Testis (tissue), 3 donors: Measurements from ENCODE around the gene PACS1. TPM values are rescaled to one million over a fixed set of nuclear protein-coding genes. Genes with fewer than 3 reads are reported as not detected.

Experiments used
- DNase-seq: peaks from one replicate; pipeline ENCODE4 v3.0.0-alpha.2; 2019
- H3K27ac ChIP-seq, 2 donors: fragments of 200-600 bp; sonication (generic); one replicate each; pipeline ENCODE4 v1.5.1; 2019
- H3K27me3 ChIP-seq: fragments of 200-600 bp; sonication (generic); one replicate; pipeline ENCODE4 v1.5.1; 2019
- H3K36me3 ChIP-seq: fragments of 200-600 bp; sonication (generic); one replicate; pipeline ENCODE4 v1.5.1; 2017; ENCODE audit warnings: low read depth; ENCODE audit errors: missing control alignments
- H3K4me1 ChIP-seq: fragments of 200-600 bp; sonication (generic); one replicate; pipeline ENCODE4 v1.5.1; 2019
- H3K4me3 ChIP-seq, 2 donors: fragments of 200-600 bp; sonication (generic); one replicate each; pipeline ENCODE4 v1.5.1; 2017 to 2019
- H3K9me3 ChIP-seq: fragments of 200-600 bp; sonication (generic); one replicate; pipeline ENCODE4 v1.5.1; 2017
- POLR2A ChIP-seq: fragments of 450-650 bp; IDR thresholded peaks from one replicate; pipeline ENCODE4 v1.6.1; 2017; ENCODE audit warnings: antibody characterized with exemption, mild to moderate bottlenecking, moderate library complexity
- whole genome bisulfite sequencing, 2 donors: methylation state at CpG; one replicate each; pipeline ENCODE4 v1.1.5; 2018; 5-methylcytosine and 5-hydroxymethylcytosine counted together
- intact Hi-C: fragments of 100-400 bp; cut with DNase I; formaldehyde crosslinking; loops from one replicate; pipeline ENCODE4 v1.15.1; 2023; ENCODE audit warnings: low total_unique reads
- polyA plus RNA-seq: library from polyadenylated mRNA; stranded (reverse); fragments of 350-450 nt; fragmentation: Illumina TruSeq; extraction: RNeasy Lipid Tissue Mini Kit (QIAGEN cat#74804); gene quantifications from one replicate; pipeline ENCODE4 v1.2.3, GENCODE V29; 2014; ENCODE audit warnings: low read depth, low replicate concordance; ENCODE audit not compliant: insufficient read depth
- total RNA-seq, 2 donors: library from RNA; depleted of rRNA; stranded (reverse); fragments of >200 nt; gene quantifications; one replicate each; pipeline ENCODE4 v1.2.3, GENCODE V29; 2016
- TF ChIP-seq, protein P1 (sequence below), 3 experiments: fragments of 450-650 bp in 2 of 3; fragments of 200-600 bp in 1 of 3; sonication (generic) in 1 of 3; IDR thresholded peaks; one replicate each; pipeline ENCODE4 v1.5.1; 2016 to 2019; ENCODE audit warnings: antibody characterized with exemption in 3 of 3, mild to moderate bottlenecking in 2 of 3, moderate library complexity in 1 of 3

PACS1 gene
- total and polyA plus RNA-seq, 3 donors from 2014 or later, result 111 to 131 (median 130) TPM

GRCh38 chr11:66190786-66191185 is 120.7 kb downstream of the PACS1 start:
- WGBS, 2 donors, result 82 to 86% methylated on average over 6 of the region's 6 CpGs
- Histone ChIP-seq H3K27me3 (no peaks in the 10 kb centered on the region), H3K4me3 (no peak overlapping the region), H3K36me3 (no peaks in the 10 kb centered on the region), H3K27ac (no peak overlapping the region), H3K9me3 (no peaks in the 10 kb centered on the region), H3K4me1 (no peaks in the 10 kb centered on the region)
- DNase-seq, result no peak
- TF ChIP-seq, protein P1, sequence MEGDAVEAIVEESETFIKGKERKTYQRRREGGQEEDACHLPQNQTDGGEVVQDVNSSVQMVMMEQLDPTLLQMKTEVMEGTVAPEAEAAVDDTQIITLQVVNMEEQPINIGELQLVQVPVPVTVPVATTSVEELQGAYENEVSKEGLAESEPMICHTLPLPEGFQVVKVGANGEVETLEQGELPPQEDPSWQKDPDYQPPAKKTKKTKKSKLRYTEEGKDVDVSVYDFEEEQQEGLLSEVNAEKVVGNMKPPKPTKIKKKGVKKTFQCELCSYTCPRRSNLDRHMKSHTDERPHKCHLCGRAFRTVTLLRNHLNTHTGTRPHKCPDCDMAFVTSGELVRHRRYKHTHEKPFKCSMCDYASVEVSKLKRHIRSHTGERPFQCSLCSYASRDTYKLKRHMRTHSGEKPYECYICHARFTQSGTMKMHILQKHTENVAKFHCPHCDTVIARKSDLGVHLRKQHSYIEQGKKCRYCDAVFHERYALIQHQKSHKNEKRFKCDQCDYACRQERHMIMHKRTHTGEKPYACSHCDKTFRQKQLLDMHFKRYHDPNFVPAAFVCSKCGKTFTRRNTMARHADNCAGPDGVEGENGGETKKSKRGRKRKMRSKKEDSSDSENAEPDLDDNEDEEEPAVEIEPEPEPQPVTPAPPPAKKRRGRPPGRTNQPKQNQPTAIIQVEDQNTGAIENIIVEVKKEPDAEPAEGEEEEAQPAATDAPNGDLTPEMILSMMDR (IDR thresholded peaks at IDR 0.05), result no peak
- no peak for TF ChIP-seq POLR2A
- intact Hi-C loops, result no loop called here

GRCh38 chr11:66192181-66192863 is 122.2 kb downstream of the PACS1 start:
- Histone ChIP-seq H3K4me1 (no peaks in the 10 kb centered on the region), H3K27me3 (no peaks in the 10 kb centered on the region), H3K27ac (no peak overlapping the region), H3K9me3 (no peaks in the 10 kb centered on the region), H3K4me3 (no peak overlapping the region), H3K36me3 (no peaks in the 10 kb centered on the region)
- no peak for DNase-seq
- TF ChIP-seq, protein P1 (IDR thresholded peaks at IDR 0.05), result no peak
- no peak for TF ChIP-seq POLR2A
- WGBS, 2 donors, result 85% methylated on average over 11 of the region's 11 CpGs
- intact Hi-C loops, result no loop called here

- no peaks in the 10 kb centered on the region for H3K36me3 ChIP-seq
Measured at GRCh38 chr11:66194391-66194790, 124.3 kb downstream of the PACS1 start.

DNA sequence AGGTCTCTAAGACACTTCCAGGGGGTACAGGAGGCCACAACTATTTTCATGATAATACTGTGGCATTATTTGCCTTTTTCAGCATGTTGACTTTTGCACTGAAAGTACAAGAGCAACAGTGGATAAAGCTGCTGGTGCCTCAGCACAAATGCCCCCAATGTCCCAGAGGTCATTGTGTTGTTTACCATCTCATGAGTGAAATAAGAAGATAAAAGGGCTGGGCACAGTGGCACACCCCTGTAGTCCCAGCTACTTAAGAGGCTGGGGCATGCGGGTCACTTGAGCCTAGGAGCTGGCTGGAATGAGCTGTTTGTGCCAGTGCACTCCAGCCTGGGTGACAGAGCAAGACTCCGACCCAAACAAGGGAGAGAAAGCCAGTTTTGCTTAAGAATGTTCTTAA is 125.8 kb downstream of the PACS1 start:
- TF ChIP-seq, protein P1 (IDR thresholded peaks at IDR 0.05), result no peak
- TF ChIP-seq POLR2A, result no peak
- Histone ChIP-seq H3K4me1 (no peaks in the 10 kb centered on the region), H3K4me3 (no peak overlapping the region), H3K9me3 (no peaks in the 10 kb centered on the region), H3K36me3 (no peaks in the 10 kb centered on the region), H3K27me3 (no peaks in the 10 kb centered on the region), H3K27ac (no peak overlapping the region)
- no peak for DNase-seq
- 89 to 95% methylated on average over 2 of the region's 2 CpGs for WGBS, 2 donors
- intact Hi-C loops, result no loop called here

More at GRCh38 chr11:66194391-66194790, 124.3 kb downstream of the PACS1 start:
- Histone ChIP-seq H3K4me3 (no peak overlapping the region), H3K9me3 (no peaks in the 10 kb centered on the region), H3K27me3 (no peaks in the 10 kb centered on the region), H3K4me1 (no peaks in the 10 kb centered on the region), H3K27ac (no peak overlapping the region)
- TF ChIP-seq, protein P1 (IDR thresholded peaks at IDR 0.05), result no peak
- TF ChIP-seq POLR2A, result no peak
- intact Hi-C loops, result no loop called here
- WGBS, 2 donors, result 92 to 97% methylated on average over 1 of the region's 1 CpG
- DNase-seq, result no peak

- no peaks in the 10 kb centered on the region for H3K36me3 ChIP-seq
- no peak overlapping the region for H3K4me3 ChIP-seq
- intact Hi-C loops, result no loop called here
- no peaks in the 10 kb centered on the region for H3K27me3 ChIP-seq
- no peaks in the 10 kb centered on the region for H3K9me3 ChIP-seq
- TF ChIP-seq, protein P1 (IDR thresholded peaks at IDR 0.05), result no peak
- no peak for TF ChIP-seq POLR2A
- 87 to 95% methylated on average over 3 of the region's 3 CpGs for WGBS, 2 donors
- no peak overlapping the region for H3K27ac ChIP-seq
- no peaks in the 10 kb centered on the region for H3K4me1 ChIP-seq
- DNase-seq, result no peak
Measured at GRCh38 chr11:66203847-66204246, 133.8 kb downstream of the PACS1 start.
